ENCODE results near the gene GINS2. TPM values are rescaled to one million over a fixed set of nuclear protein-coding genes. Genes with fewer than 3 reads are reported as not detected.

The GINS2 gene
- polyA plus RNA-seq (2013, experiment 1 of 2), result 2.4 TPM
- 2.2 TPM for polyA plus RNA-seq (2013, experiment 2 of 2)

GRCh38 chr16:85688586-85689284 is at the start of gene GINS2:
TSS of gene GINS2 (minus strand) at chr16:85688954. CDS start at chr16:85688898, 56 bp downstream.
- Histone ChIP-seq H3K4me2 (ENCODE audit: low read length, poor library complexity, severe bottlenecking) (peak within 1 kb of the TSS; percentile 92), H4K8ac (ENCODE audit: low read length) (peak within 1 kb of the TSS; percentile 30), H3K14ac (ENCODE audit: low read length in 2 of 2) (no peak within 1 kb of the TSS), H3K27me3 (ENCODE audit: control insufficient read depth in 1 of 2, insufficient read depth in 1 of 2, low read length in 2 of 2) (peaks cover 18 to 32% of the 10 kb centered on the region in 2 experiments), H2BK120ac (ENCODE audit: low read depth, low read length) (no peak within 1 kb of the TSS), H2BK5ac (ENCODE audit: low read depth, low read length, poor library complexity, severe bottlenecking) (no peak within 1 kb of the TSS), H3K36me3 (ENCODE audit: control insufficient read depth in 1 of 2, insufficient read depth in 2 of 2, low read depth in 1 of 2, low read length in 2 of 2) (no peaks in the 10 kb centered on the region), H3K23ac (ENCODE audit: low read length in 2 of 2) (no peak within 1 kb of the TSS), H3K79me1 (replicated peaks; ENCODE audit: low read length, poor library complexity, severe bottlenecking) (peaks cover 8% of the 10 kb centered on the region), H3K4me3 (ENCODE audit: insufficient read depth in 1 of 2, low read depth in 1 of 2, low read length in 2 of 2) (peak within 1 kb of the TSS; percentile 76 to 84), H4K91ac (ENCODE audit: low read length) (no peak within 1 kb of the TSS), H3K9ac (ENCODE audit: low read length) (peak within 1 kb of the TSS; percentile 71), H2BK15ac (ENCODE audit: low read depth, poor library complexity, severe bottlenecking) (no peak within 1 kb of the TSS), H3K9me3 (ENCODE audit: control insufficient read depth, low read length) (no peaks in the 10 kb centered on the region), H3K4me1 (ENCODE audit: control insufficient read depth, insufficient read depth, low read depth, low read length) (peaks cover 9% of the 10 kb centered on the region), H3K27ac (ENCODE audit: low read length, poor library complexity, severe bottlenecking) (no peak within 1 kb of the TSS), H2AFZ (ENCODE audit: low read depth, low read length) (no peak within 1 kb of the TSS), H2AK5ac (ENCODE audit: low read length, severe bottlenecking) (no peak within 1 kb of the TSS), H2BK12ac (ENCODE audit: low read length in 2 of 2) (no peak within 1 kb of the TSS), H3K18ac (ENCODE audit: low read depth in 1 of 2, low read length in 2 of 2) (no peak within 1 kb of the TSS), H3K4ac (ENCODE audit: low read depth in 1 of 2, low read length in 2 of 2) (no peak within 1 kb of the TSS)
- 8% methylated on average over 62 of the region's 86 CpGs for WGBS
- peak; percentile 90 for DNase-seq

- no peak overlapping the region for H3K14ac ChIP-seq (ENCODE audit: low read length in 2 of 2)
- DNase-seq, result no peak
- peaks cover 0 to 24% of the 10 kb centered on the region in 2 experiments for H3K27me3 ChIP-seq (ENCODE audit: control insufficient read depth in 1 of 2, insufficient read depth in 1 of 2, low read length in 2 of 2)
- no peak overlapping the region for H2AK5ac ChIP-seq (ENCODE audit: low read length, severe bottlenecking)
- no peak overlapping the region for H2AFZ ChIP-seq (ENCODE audit: low read depth, low read length)
- H4K91ac ChIP-seq (ENCODE audit: low read length), result no peak overlapping the region
- no peak overlapping the region for H2BK12ac ChIP-seq (ENCODE audit: low read length in 2 of 2)
- no peak overlapping the region for H3K9ac ChIP-seq (ENCODE audit: low read length)
- 92% methylated on average over 9 of the region's 9 CpGs for WGBS
- H3K4me2 ChIP-seq (ENCODE audit: low read length, poor library complexity, severe bottlenecking), result no peak overlapping the region
- no peak overlapping the region for H3K27ac ChIP-seq (ENCODE audit: low read length, poor library complexity, severe bottlenecking)
- H3K36me3 ChIP-seq (ENCODE audit: control insufficient read depth in 1 of 2, insufficient read depth in 2 of 2, low read depth in 1 of 2, low read length in 2 of 2), result no peaks in the 10 kb centered on the region
- no peak overlapping the region for H2BK5ac ChIP-seq (ENCODE audit: low read depth, low read length, poor library complexity, severe bottlenecking)
- no peaks in the 10 kb centered on the region for H3K79me1 ChIP-seq (replicated peaks; ENCODE audit: low read length, poor library complexity, severe bottlenecking)
- no peak overlapping the region for H2BK15ac ChIP-seq (ENCODE audit: low read depth, poor library complexity, severe bottlenecking)
- no peak overlapping the region for H3K18ac ChIP-seq (ENCODE audit: low read depth in 1 of 2, low read length in 2 of 2)
- no peak overlapping the region for H3K4ac ChIP-seq (ENCODE audit: low read depth in 1 of 2, low read length in 2 of 2)
- no peak overlapping the region for H2BK120ac ChIP-seq (ENCODE audit: low read depth, low read length)
- H4K8ac ChIP-seq (ENCODE audit: low read length), result no peak overlapping the region
- no peak overlapping the region for H3K4me3 ChIP-seq (ENCODE audit: insufficient read depth in 1 of 2, low read depth in 1 of 2, low read length in 2 of 2)
- H3K4me1 ChIP-seq (ENCODE audit: control insufficient read depth, insufficient read depth, low read depth, low read length), result no peaks in the 10 kb centered on the region
- no peaks in the 10 kb centered on the region for H3K9me3 ChIP-seq (ENCODE audit: control insufficient read depth, low read length)
- no peak overlapping the region for H3K23ac ChIP-seq (ENCODE audit: low read length in 2 of 2)
These were observed 48.2 kb upstream of the GINS2 start for GRCh38 chr16:85736921-85737320.

- H4K8ac ChIP-seq (ENCODE audit: low read length), result no peak overlapping the region
- no peak overlapping the region for H3K4me3 ChIP-seq (ENCODE audit: insufficient read depth in 1 of 2, low read depth in 1 of 2, low read length in 2 of 2)
- no peak overlapping the region for H3K4ac ChIP-seq (ENCODE audit: low read depth in 1 of 2, low read length in 2 of 2)
- H3K18ac ChIP-seq (ENCODE audit: low read depth in 1 of 2, low read length in 2 of 2), result no peak overlapping the region
- no peaks in the 10 kb centered on the region for H3K4me1 ChIP-seq (ENCODE audit: control insufficient read depth, insufficient read depth, low read depth, low read length)
- no peak overlapping the region for H4K91ac ChIP-seq (ENCODE audit: low read length)
- H3K14ac ChIP-seq (ENCODE audit: low read length in 2 of 2), result no peak overlapping the region
- H2AFZ ChIP-seq (ENCODE audit: low read depth, low read length), result no peak overlapping the region
- 75% methylated on average over 6 of the region's 6 CpGs for WGBS
- H3K9ac ChIP-seq (ENCODE audit: low read length), result no peak overlapping the region
- H3K4me2 ChIP-seq (ENCODE audit: low read length, poor library complexity, severe bottlenecking), result no peak overlapping the region
- H3K27ac ChIP-seq (ENCODE audit: low read length, poor library complexity, severe bottlenecking), result no peak overlapping the region
- no peaks in the 10 kb centered on the region for H3K9me3 ChIP-seq (ENCODE audit: control insufficient read depth, low read length)
- no peak overlapping the region for H3K23ac ChIP-seq (ENCODE audit: low read length in 2 of 2)
- peaks cover 0 to 15% of the 10 kb centered on the region in 2 experiments for H3K27me3 ChIP-seq (ENCODE audit: control insufficient read depth in 1 of 2, insufficient read depth in 1 of 2, low read length in 2 of 2)
- no peak overlapping the region for H2BK12ac ChIP-seq (ENCODE audit: low read length in 2 of 2)
- H2BK5ac ChIP-seq (ENCODE audit: low read depth, low read length, poor library complexity, severe bottlenecking), result no peak overlapping the region
- H3K36me3 ChIP-seq (ENCODE audit: control insufficient read depth in 1 of 2, insufficient read depth in 2 of 2, low read depth in 1 of 2, low read length in 2 of 2), result no peaks in the 10 kb centered on the region
- no peak overlapping the region for H2BK15ac ChIP-seq (ENCODE audit: low read depth, poor library complexity, severe bottlenecking)
- no peak for DNase-seq
- no peak overlapping the region for H2BK120ac ChIP-seq (ENCODE audit: low read depth, low read length)
- no peaks in the 10 kb centered on the region for H3K79me1 ChIP-seq (replicated peaks; ENCODE audit: low read length, poor library complexity, severe bottlenecking)
- no peak overlapping the region for H2AK5ac ChIP-seq (ENCODE audit: low read length, severe bottlenecking)
These were observed 47.2 kb upstream of the GINS2 start for GRCh38 chr16:85735946-85736345.

- no peak overlapping the region for H3K18ac ChIP-seq (ENCODE audit: low read depth in 1 of 2, low read length in 2 of 2)
- H3K79me1 ChIP-seq (replicated peaks; ENCODE audit: low read length, poor library complexity, severe bottlenecking), result no peaks in the 10 kb centered on the region
- H4K91ac ChIP-seq (ENCODE audit: low read length), result no peak overlapping the region
- no peak overlapping the region for H2BK5ac ChIP-seq (ENCODE audit: low read depth, low read length, poor library complexity, severe bottlenecking)
- no peaks in the 10 kb centered on the region for H3K4me1 ChIP-seq (ENCODE audit: control insufficient read depth, insufficient read depth, low read depth, low read length)
- no peak overlapping the region for H2BK12ac ChIP-seq (ENCODE audit: low read length in 2 of 2)
- H3K4me3 ChIP-seq (ENCODE audit: insufficient read depth in 1 of 2, low read depth in 1 of 2, low read length in 2 of 2), result no peak overlapping the region
- 75% methylated on average over 14 of the region's 14 CpGs for WGBS
- H4K8ac ChIP-seq (ENCODE audit: low read length), result no peak overlapping the region
- H3K27me3 ChIP-seq (ENCODE audit: control insufficient read depth in 1 of 2, insufficient read depth in 1 of 2, low read length in 2 of 2), result peaks cover 0 to 18% of the 10 kb centered on the region in 2 experiments
- no peaks in the 10 kb centered on the region for H3K9me3 ChIP-seq (ENCODE audit: control insufficient read depth, low read length)
- H3K27ac ChIP-seq (ENCODE audit: low read length, poor library complexity, severe bottlenecking), result no peak overlapping the region
- H3K4ac ChIP-seq (ENCODE audit: low read depth in 1 of 2, low read length in 2 of 2), result no peak overlapping the region
- no peak overlapping the region for H2BK120ac ChIP-seq (ENCODE audit: low read depth, low read length)
- H2AK5ac ChIP-seq (ENCODE audit: low read length, severe bottlenecking), result no peak overlapping the region
- H2BK15ac ChIP-seq (ENCODE audit: low read depth, poor library complexity, severe bottlenecking), result no peak overlapping the region
- H3K4me2 ChIP-seq (ENCODE audit: low read length, poor library complexity, severe bottlenecking), result no peak overlapping the region
- H2AFZ ChIP-seq (ENCODE audit: low read depth, low read length), result no peak overlapping the region
- H3K9ac ChIP-seq (ENCODE audit: low read length), result no peak overlapping the region
- no peak for DNase-seq
- H3K36me3 ChIP-seq (ENCODE audit: control insufficient read depth in 1 of 2, insufficient read depth in 2 of 2, low read depth in 1 of 2, low read length in 2 of 2), result no peaks in the 10 kb centered on the region
- no peak overlapping the region for H3K14ac ChIP-seq (ENCODE audit: low read length in 2 of 2)
- H3K23ac ChIP-seq (ENCODE audit: low read length in 2 of 2), result no peak overlapping the region
These were observed 46.5 kb upstream of the GINS2 start for GRCh38 chr16:85735225-85735635.
